ENCODE measurements around the gene PNMA6E.

PNMA6E gene

DNA sequence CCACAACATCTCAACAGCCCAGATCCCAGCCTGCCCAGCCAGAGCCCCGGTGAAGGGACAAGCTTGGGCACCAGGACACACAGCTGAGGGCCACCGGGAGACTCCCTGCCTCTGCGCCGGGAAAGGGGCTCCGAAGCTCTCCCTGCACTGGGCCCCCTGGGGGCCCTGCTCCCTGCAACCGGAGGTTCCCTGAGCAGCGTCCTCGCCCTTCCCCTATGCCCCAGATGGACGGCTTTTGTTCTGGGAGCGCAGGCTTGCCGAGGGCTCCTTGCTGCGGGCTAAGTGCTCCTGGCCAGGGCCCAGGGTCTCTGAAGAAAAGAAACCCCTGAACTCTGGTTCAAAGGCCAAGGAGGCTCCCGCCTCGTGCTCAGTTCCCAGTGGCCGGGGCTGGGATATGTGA, 9.2 kb upstream of the PNMA6E start:
- POLR2A ChIA-PET, result no interaction called here
- TF ChIP-seq, protein P1, sequence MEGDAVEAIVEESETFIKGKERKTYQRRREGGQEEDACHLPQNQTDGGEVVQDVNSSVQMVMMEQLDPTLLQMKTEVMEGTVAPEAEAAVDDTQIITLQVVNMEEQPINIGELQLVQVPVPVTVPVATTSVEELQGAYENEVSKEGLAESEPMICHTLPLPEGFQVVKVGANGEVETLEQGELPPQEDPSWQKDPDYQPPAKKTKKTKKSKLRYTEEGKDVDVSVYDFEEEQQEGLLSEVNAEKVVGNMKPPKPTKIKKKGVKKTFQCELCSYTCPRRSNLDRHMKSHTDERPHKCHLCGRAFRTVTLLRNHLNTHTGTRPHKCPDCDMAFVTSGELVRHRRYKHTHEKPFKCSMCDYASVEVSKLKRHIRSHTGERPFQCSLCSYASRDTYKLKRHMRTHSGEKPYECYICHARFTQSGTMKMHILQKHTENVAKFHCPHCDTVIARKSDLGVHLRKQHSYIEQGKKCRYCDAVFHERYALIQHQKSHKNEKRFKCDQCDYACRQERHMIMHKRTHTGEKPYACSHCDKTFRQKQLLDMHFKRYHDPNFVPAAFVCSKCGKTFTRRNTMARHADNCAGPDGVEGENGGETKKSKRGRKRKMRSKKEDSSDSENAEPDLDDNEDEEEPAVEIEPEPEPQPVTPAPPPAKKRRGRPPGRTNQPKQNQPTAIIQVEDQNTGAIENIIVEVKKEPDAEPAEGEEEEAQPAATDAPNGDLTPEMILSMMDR (IDR thresholded peaks at IDR 0.05; ENCODE audit: control extremely low read depth, extremely low read depth, low read depth, missing control alignments), result no peak
- CTCF ChIA-PET, result interaction anchor here (1.3 kb wide), 1 partner anchor 11 kb away, joined by 3 read pairs; no protein-coding TSS in a partner anchor
- DNase-seq (ENCODE audit: extremely low spot score), result no peak

DNA sequence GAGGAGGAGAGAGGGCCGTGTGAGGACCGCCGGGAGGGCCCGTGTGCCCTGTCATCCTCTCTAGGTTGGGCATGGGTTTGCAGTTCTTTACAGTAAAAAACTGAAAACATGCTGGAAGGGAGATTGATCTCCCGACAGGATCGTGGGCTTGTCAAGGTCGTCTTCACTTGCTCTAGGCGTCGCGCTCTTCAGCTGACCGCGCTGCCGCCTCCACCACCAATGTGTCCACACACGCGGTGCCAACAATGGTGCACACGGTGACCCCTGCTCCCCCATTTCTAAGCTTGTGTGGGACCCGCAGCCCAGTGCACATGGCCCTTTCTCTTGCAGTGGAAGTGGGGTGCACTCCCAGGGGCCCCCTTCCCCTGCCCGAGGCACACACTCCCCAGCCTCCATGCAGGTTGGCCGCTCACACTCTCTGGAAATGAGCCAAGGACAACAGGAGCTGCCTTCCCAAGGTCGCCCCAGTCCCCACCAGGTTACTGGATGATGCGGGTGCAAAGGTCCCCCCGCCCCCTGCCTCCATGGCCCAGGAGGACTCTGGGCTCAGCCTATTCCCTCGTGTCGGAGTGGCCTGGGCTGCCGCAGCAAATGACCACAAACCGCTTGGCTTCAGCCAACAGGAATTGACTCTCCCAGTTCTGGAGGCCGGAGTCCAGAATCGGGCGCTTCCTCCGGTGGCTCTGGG, 8.4 kb upstream of the PNMA6E start:
- ChIA-PET POLR2A (no interaction called here), CTCF (interaction anchor here (1.3 kb wide), 1 partner anchor 10 kb away, joined by 3 read pairs; no protein-coding TSS in a partner anchor)
- no peak for DNase-seq (ENCODE audit: extremely low spot score)
- TF ChIP-seq, protein P1 (IDR thresholded peaks at IDR 0.05; ENCODE audit: control extremely low read depth, extremely low read depth, low read depth, missing control alignments), result no peak

DNA sequence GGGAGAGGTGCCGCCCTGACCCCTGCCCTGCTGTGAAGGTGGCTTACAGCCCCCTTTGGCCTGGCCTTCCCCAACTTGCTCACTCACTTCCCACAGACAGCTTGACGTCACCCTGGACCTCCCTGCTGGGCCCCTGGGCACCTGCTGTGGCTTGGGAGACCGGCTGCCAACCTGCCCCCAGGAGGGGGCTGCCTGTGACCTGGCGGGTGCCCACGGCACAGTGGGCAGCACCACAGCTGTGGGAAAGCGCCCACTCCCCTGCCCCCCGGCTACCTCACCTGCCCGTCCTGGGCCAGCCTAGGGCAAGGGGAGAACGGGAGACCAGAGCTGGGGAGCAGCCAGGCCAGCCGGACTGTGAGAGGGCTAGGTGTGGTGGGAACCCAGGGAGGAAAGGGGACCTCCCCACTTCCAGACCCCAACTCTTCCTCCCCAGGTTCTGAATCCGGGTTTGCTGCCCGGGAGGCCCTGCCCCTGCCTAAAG, 7.8 kb upstream of the PNMA6E start:
- ChIA-PET CTCF (no interaction called here), POLR2A (no interaction called here)

DNA sequence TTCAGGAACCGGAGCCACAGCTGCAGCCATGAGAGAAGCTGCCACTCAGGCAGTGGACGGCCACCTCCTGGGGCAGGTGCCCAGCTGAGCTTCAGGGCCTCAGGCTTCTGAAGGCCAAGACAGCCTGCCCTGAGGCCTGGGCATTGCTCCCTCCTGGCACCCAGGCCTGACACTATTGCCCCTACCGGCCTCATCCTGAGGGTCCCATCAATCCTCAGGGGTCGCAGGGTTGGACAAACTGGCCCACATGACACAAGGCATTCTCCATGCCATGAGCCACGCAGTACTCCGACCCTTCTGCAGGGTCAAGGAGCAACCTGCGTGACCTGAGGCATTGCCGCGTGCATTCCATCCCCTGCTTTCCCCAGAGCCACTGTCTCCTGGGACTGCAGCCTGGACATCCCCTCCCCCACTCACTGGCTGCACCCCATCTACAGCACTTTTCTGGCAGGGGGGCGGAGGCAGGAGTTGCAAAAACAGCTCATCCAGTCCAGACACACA, 7.1 kb upstream of the PNMA6E start:
- ChIA-PET CTCF (no interaction called here), POLR2A (no interaction called here)
- TF ChIP-seq, protein P1 (IDR thresholded peaks at IDR 0.05; ENCODE audit: control extremely low read depth, extremely low read depth, low read depth, missing control alignments), result no peak
- no peak for DNase-seq (ENCODE audit: extremely low spot score)

More for the DNA sequence above, 7.8 kb upstream of the PNMA6E start:
- no peak for DNase-seq (ENCODE audit: extremely low spot score)
- TF ChIP-seq, protein P1 (IDR thresholded peaks at IDR 0.05; ENCODE audit: control extremely low read depth, extremely low read depth, low read depth, missing control alignments), result no peak

DNA sequence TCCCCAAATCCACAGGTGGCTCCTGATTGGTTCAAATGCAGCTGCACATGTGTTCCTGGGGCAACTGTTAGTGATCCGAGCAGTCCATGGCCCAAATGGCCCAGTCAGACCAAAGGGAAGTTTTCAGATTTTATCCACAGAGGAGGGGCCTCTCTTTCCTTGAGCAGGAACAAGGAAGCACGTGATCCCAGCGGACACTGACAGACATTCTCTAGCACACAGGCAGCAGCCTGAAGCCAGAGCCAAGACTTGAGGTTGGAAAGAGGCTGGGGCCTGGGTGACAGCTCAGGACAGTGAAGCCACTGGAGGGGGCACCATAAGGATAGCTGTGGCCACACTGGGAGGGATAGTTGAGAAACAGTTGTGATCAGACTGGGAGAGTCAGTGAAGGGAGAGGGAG, 6.6 kb upstream of the PNMA6E start:
- ChIA-PET CTCF (no interaction called here), POLR2A (no interaction called here)
- TF ChIP-seq, protein P1 (IDR thresholded peaks at IDR 0.05; ENCODE audit: control extremely low read depth, extremely low read depth, low read depth, missing control alignments), result no peak
- no peak for DNase-seq (ENCODE audit: extremely low spot score)

DNA sequence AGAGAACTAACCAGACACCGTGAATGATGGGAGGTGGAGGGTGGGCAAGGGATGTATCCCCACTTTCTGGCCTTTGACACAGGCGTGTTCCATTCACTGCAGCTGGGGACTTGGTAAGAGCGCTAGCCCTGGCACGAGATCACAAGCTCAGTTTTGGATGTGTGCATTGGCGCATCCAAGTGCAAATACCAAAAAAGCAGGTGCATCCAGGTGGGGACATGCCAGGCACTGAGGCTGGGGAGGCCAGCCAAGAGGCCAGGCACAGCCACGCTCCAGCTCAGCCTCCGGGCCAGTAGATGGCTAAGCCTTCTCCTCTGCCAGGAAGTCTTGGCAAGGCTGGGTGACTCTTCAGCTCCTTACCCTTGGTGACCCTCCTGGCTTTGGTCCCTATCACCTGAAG, 5.8 kb upstream of the PNMA6E start:
- TF ChIP-seq, protein P1 (IDR thresholded peaks at IDR 0.05; ENCODE audit: control extremely low read depth, extremely low read depth, low read depth, missing control alignments), result no peak
- CTCF ChIA-PET, result no interaction called here
- no peak for DNase-seq (ENCODE audit: extremely low spot score)
- POLR2A ChIA-PET, result no interaction called here

All from GM10248 (cell line).